ENCODE measurements around the gene ITPA. TPM values are rescaled to one million over a fixed set of nuclear protein-coding genes. Genes with fewer than 3 reads are reported as not detected.
A peak's percentile ranks its signal among the peaks of the same experiment; 100 is the strongest.

ITPA gene
- total and polyA plus RNA-seq, 2 of the 13 experiments (the other 11 are each of a cell fraction or from before 2014, with no cell fraction given) = 60.1 to 103 TPM

GRCh38 chr20:3173610-3174441, 35.5 kb upstream of the ITPA start (continued):
- TF ChIP-seq CEBPZ (IDR thresholded peaks at IDR 0.05; ENCODE audit: low read length) (no peak), EEA1 (CRISPR knock-in tag; IDR thresholded peaks at IDR 0.05; ENCODE audit: borderline replicate concordance) (peak; percentile 75; the same call in 1 of the 2 replicates), TERF1 (CRISPR knock-in tag; IDR thresholded peaks at IDR 0.05) (0 out of 2 replicates have a peak, but pooled peaks have one; percentile 93), HIVEP1 (CRISPR knock-in tag; IDR thresholded peaks at IDR 0.05) (peak; percentile 87; the same call in 1 of the 2 replicates), SNAPC5 (CRISPR knock-in tag; IDR thresholded peaks at IDR 0.05; ENCODE audit: borderline replicate concordance) (peak; percentile 53; the same call in 1 of the 2 replicates), ZNF354B (CRISPR knock-in tag; IDR thresholded peaks at IDR 0.05) (peak; percentile 71; the same call in 1 of the 2 replicates), SRY (CRISPR knock-in tag; IDR thresholded peaks at IDR 0.05) (peak; percentile 98; the same call in 1 of the 2 replicates), PTBP1 (IDR thresholded peaks at IDR 0.05; ENCODE audit: low read depth, low read length, poor library complexity, severe bottlenecking) (no peak), ASH2L (IDR thresholded peaks at IDR 0.05; ENCODE audit: insufficient read length, low read depth, low read length) (peak; percentile 97), ZBTB33 (CRISPR knock-in tag; IDR thresholded peaks at IDR 0.05) (peak; percentile 37; the same call in 1 of the 2 replicates), ZSCAN25 (CRISPR knock-in tag; IDR thresholded peaks at IDR 0.05) (peak; percentile 56), FOXA1 (IDR thresholded peaks at IDR 0.05) (no peak), FOXA1 (CRISPR knock-in tag; IDR thresholded peaks at IDR 0.05) (0 out of 2 replicates have a peak, but pooled peaks have one; percentile 4), ZNF180 (CRISPR knock-in tag; IDR thresholded peaks at IDR 0.05; ENCODE audit: borderline replicate concordance, low read depth) (no peak), SIN3A (IDR thresholded peaks at IDR 0.05; ENCODE audit: borderline replicate concordance, low read depth, low read length) (no peak; the same call in 1 of the 2 replicates), ZNF333 (CRISPR knock-in tag; IDR thresholded peaks at IDR 0.05; ENCODE audit: borderline replicate concordance) (peak; percentile 62; the same call in 1 of the 2 replicates), GMEB1 (CRISPR knock-in tag; IDR thresholded peaks at IDR 0.05; ENCODE audit: borderline replicate concordance) (peak; percentile 65)

All from HepG2 (cell line).